ENCODE measurements around the gene ELAVL2.

DNA sequence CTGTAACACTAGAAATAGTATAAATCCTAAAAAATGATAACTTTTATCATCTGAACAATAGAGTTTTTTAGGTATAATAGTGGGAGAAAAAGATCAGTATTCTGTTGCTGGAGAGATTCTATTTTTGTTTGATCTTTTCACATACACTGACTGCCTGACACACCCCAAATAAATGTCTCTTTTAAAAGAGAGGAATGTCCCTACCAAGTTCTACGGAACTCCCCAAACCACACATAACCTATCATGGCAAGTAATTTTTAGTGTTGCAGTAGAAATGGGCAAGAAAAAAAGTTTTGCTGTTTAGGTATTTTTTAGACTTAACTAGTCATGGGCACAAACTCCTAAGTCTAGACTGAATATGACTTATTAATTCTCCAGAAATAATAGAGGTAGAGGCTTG lies 139.1 kb downstream of the ELAVL2 start:
- TF ChIP-seq ZFP30 (CRISPR knock-in tag; IDR thresholded peaks at IDR 0.05) (no peak), PATZ1 (CRISPR knock-in tag; IDR thresholded peaks at IDR 0.05; ENCODE audit: borderline replicate concordance) (no peak)
